ENCODE results near the gene TAB2. TPM values are rescaled to one million over a fixed set of nuclear protein-coding genes. Genes with fewer than 3 reads are reported as not detected.

The TAB2 gene
- total RNA-seq, 1 donor from 2014 or later, result 45.1 TPM

DNA sequence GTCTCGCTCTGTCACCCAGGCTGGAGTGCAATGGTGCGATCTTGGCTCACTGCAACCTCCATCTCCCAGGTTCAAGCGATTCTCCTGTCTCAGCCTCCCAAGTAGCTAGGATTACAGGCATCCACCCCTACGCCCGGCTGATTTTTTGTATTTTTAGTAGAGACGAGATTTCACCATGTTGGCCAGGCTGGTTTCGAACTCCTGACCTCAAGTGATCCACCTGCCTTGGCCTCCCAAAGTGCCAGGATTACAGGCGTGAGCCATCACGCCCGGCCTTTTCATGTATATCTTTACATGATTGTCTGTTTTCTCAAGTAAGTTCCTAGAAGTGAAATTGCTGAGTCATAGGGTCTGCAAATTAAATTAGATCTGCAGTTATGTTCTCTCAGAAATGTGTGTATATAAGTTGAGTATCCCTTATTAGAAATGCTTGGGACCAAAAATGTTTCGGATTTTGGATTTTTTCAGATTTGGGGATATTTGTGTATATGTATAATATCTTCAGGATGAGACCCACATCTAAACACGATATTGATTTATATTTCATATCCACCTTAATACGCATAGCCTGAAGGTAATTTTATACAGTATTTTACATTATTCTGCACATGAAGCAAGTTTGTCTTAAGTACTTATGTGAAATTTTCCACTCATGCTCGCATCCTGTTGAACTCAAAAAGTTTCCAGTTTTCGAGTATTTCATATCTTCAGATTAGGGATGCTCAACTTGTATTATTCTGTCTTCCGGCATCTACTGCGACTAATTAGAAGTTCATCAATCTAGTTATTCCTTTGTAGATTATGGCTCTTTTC, 40.4 kb downstream of the TAB2 start:
- H3K4me1 Mint-ChIP-seq, result no peaks in the 10 kb centered on the region
- H3K36me3 Mint-ChIP-seq (ENCODE audit: low read depth), result peaks cover 6% of the 10 kb centered on the region
- TF ChIP-seq, protein P1, sequence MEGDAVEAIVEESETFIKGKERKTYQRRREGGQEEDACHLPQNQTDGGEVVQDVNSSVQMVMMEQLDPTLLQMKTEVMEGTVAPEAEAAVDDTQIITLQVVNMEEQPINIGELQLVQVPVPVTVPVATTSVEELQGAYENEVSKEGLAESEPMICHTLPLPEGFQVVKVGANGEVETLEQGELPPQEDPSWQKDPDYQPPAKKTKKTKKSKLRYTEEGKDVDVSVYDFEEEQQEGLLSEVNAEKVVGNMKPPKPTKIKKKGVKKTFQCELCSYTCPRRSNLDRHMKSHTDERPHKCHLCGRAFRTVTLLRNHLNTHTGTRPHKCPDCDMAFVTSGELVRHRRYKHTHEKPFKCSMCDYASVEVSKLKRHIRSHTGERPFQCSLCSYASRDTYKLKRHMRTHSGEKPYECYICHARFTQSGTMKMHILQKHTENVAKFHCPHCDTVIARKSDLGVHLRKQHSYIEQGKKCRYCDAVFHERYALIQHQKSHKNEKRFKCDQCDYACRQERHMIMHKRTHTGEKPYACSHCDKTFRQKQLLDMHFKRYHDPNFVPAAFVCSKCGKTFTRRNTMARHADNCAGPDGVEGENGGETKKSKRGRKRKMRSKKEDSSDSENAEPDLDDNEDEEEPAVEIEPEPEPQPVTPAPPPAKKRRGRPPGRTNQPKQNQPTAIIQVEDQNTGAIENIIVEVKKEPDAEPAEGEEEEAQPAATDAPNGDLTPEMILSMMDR (conservative IDR thresholded peaks at IDR 0.05), result no peak
- H3K4me3 Mint-ChIP-seq, result no peak overlapping the region
- DNase-seq (ENCODE audit: low read depth, low spot score), result no peak
- no peak overlapping the region for H3K27ac Mint-ChIP-seq (ENCODE audit: unreplicated experiment)
- H3K27me3 Mint-ChIP-seq (ENCODE audit: low read depth), result no peaks in the 10 kb centered on the region
- no peaks in the 10 kb centered on the region for H3K9me3 Mint-ChIP-seq

DNA sequence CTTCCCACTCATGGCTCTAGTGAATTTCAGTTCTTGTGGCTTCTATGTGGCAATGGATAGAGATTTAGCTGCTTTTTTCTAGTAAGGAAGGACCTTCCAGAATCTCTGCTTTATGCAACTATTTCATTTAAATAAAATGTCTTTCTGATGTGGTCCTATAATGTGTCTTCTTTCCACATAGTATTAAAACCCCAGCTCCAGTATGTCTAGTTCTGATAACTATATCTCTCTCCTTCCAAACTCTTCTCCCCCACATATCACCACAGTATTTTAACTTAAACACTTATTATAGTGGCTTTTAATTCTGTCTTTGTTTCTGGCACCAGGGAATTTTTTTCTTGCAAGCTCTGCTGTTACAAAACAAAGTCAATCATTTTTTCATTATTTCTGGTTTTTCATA, 41.9 kb downstream of the TAB2 start:
- H3K27me3 Mint-ChIP-seq (ENCODE audit: low read depth), result no peaks in the 10 kb centered on the region
- H3K4me1 Mint-ChIP-seq, result peaks cover 7% of the 10 kb centered on the region
- H3K9me3 Mint-ChIP-seq, result no peaks in the 10 kb centered on the region
- TF ChIP-seq, protein P1 (conservative IDR thresholded peaks at IDR 0.05), result no peak
- H3K27ac Mint-ChIP-seq (ENCODE audit: unreplicated experiment), result no peak overlapping the region
- peaks cover 6% of the 10 kb centered on the region for H3K36me3 Mint-ChIP-seq (ENCODE audit: low read depth)
- H3K4me3 Mint-ChIP-seq, result no peak overlapping the region
- no peak for DNase-seq (ENCODE audit: low read depth, low spot score)

DNA sequence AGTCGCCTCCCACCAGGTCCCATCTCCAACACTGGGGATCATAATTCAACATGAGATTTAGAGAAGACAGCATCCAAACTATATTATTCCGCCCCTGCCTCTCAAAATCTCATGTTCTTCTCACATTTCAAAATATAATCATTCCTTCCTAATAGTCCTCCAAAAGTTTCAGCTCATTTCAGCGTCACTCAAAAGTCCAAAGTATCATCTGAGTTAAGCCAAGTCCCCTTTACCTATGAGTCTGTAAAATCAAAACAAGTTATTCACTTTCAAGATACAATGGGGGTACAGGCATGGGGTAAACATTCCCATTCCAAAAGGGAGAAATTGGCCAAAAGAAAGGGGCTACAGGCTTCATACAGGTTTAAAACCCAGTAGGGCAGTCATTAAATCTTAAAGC, 43.0 kb downstream of the TAB2 start:
- peaks cover 6% of the 10 kb centered on the region for H3K36me3 Mint-ChIP-seq (ENCODE audit: low read depth)
- no peak for DNase-seq (ENCODE audit: low read depth, low spot score)
- H3K4me1 Mint-ChIP-seq, result peaks cover 10% of the 10 kb centered on the region
- H3K4me3 Mint-ChIP-seq, result no peak overlapping the region
- TF ChIP-seq, protein P1 (conservative IDR thresholded peaks at IDR 0.05), result no peak
- H3K27me3 Mint-ChIP-seq (ENCODE audit: low read depth), result no peaks in the 10 kb centered on the region
- no peak overlapping the region for H3K27ac Mint-ChIP-seq (ENCODE audit: unreplicated experiment)
- H3K9me3 Mint-ChIP-seq, result no peaks in the 10 kb centered on the region

DNA sequence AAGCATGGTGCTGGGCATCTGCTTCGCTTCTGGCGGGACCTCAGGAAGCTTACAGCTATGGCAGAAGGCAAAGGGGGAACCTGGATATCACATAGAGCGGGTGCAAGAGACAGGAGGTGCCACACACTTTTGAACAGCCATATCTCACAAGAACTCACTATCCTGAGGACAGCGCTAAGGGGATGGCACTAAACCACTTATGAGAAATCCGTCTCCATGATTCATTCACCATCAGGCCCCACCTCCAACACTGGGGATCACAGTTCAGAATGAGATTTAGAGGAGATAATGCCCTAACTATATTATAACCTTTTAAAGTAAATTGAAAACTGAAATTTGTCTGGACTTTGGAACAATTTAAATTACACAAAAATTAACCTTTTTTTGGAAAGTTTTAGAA, 44.8 kb downstream of the TAB2 start:
- H3K36me3 Mint-ChIP-seq (ENCODE audit: low read depth), result peaks cover 6% of the 10 kb centered on the region
- DNase-seq (ENCODE audit: low read depth, low spot score), result no peak
- TF ChIP-seq, protein P1 (conservative IDR thresholded peaks at IDR 0.05), result no peak
- H3K4me1 Mint-ChIP-seq, result peaks cover 10% of the 10 kb centered on the region
- no peaks in the 10 kb centered on the region for H3K9me3 Mint-ChIP-seq
- no peaks in the 10 kb centered on the region for H3K27me3 Mint-ChIP-seq (ENCODE audit: low read depth)
- no peak overlapping the region for H3K27ac Mint-ChIP-seq (ENCODE audit: unreplicated experiment)
- H3K4me3 Mint-ChIP-seq, result no peak overlapping the region

DNA sequence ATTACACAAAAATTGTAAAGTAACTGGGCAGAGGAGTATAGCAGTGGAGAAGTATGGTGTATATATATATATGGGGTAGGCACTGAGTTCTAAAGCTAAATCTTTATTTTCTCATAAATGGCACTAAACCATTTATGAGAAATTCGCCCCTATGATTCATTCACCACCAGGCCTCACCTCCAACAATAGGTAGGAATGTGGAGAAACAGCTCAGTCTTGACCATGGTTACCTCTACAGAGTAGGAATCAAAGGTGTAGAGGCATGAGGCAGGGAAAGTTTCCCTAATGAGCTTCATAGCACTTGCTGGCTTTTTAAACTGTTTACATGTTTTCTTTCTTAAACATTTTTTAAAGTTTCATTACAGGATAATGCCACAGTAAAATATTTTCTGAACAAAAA, 45.6 kb downstream of the TAB2 start:
- Mint-ChIP-seq H3K4me3 (no peak overlapping the region), H3K27me3 (ENCODE audit: low read depth) (no peaks in the 10 kb centered on the region), H3K36me3 (ENCODE audit: low read depth) (peaks cover 6% of the 10 kb centered on the region), H3K4me1 (peaks cover 10% of the 10 kb centered on the region), H3K27ac (ENCODE audit: unreplicated experiment) (no peak overlapping the region), H3K9me3 (no peaks in the 10 kb centered on the region)
- DNase-seq (ENCODE audit: low read depth, low spot score), result no peak
- TF ChIP-seq, protein P1 (conservative IDR thresholded peaks at IDR 0.05), result no peak

All from neural crest cell (in vitro differentiated cells).